ENCODE data around the gene ARHGEF38.
"Not testable (repeated sequence)": the region's sequence is repeated elsewhere in the genome, so short reads cannot be mapped to it uniquely, and the experiment has no call there.

Gene ARHGEF38

DNA sequence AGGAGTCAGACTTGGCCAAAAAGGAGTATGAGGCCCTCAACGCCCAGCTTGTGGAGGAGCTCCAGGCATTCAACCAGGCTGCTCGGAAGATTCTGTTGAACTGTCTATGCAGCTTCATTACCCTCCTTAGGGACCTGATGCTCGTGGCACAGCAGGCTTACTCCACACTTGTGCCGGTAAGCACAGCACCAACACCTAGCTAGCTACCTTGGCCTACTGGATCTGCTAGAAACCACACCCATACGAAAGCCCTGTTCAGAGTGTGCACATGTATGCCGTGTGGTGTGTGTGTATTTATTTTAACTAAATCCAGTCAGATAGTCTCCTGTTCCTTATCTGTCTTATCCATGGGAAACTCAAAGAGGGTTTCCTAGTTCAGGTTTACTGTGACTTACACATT lies 106.8 kb downstream of the ARHGEF38 start:
- no peak for DNase-seq

DNA sequence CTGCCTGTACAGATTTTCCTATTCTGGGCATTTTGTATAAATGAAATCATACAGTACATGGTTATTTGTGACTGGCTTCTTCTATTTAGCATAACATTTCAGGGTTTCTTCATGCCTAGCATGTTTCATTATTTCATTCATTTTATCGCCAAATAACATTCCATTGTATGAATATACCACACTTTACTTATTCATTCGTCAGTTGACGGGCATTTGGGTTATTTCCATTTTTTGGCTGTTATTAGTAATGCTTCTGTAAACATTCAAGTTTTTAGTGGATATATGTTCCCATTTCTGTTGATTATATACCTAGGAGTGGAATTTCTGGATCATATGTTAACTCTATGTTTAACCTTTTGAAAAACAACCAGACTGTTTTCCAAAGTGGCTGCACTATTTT lies 108.6 kb downstream of the ARHGEF38 start:
- DNase-seq = no peak

DNA sequence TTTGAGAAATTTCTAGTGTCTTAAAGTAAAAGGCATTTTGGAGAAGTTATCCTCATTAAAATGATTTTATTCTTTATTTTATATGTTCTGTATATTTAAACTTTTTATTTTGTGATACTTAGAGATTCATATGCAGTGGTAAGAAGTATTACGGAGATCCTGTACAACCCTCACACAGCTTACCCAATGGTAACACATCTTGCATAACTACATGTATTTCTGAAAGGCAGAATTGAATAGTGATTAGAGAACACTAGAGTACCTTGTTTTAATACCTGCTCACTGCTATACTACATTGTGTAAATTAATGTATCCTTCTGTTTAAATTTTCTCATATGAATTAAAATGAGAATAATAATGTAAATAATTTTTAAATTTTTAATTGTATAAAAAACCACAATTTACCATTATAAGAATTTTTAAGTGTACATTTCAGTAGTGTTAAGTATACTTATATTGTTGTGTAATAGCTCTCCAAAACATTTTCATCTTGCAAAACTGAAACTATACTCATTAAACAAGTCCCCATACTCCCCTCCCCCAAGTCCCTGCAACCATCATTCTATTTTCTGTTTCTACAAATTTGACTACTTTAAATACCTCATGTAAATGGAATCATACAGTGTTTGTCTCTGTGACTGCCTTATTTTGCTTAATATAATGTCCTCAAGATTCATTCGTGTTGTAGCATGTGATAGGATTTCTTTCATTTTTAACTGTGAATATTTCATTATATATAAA lies 110.7 kb downstream of the ARHGEF38 start:
- no peak for DNase-seq

DNA sequence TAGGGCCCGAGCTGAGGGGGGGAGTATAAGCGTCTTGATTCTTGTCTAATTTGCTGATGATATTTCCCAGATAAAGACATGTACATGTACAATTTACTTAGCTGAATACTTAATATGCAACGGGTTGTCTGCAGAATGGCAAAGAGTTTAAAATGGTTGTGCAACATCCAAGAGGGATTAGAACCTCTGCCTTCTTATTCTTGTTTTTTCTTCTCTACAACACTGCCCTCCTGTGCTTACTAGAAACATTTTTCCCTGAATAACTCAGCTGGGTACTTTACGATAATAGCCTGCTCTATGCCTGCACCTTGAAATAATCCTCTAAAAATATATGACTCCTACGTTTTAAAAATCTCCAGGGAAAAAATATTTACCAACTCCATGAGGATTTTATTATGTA lies 114.3 kb downstream of the ARHGEF38 start:
- DNase-seq = no peak

DNA sequence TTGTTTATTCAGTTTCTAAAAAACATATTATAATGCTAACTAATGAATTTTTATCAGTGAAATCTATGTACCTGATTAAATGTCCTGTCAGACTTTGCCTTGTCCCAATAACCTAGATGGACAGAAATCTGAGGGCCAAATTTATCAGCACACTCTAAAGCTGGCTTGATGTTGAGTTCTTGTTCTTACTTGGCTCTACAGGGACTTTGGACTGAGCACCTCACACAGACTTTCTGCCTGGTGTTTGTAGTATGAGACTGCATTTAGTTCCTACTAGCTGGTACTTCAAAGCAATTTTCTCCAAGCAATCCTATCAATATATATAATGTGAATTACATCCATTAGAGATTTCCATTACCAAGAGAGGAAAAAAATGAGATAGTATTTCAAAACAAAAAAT lies 118.3 kb downstream of the ARHGEF38 start:
- DNase-seq = no peak

DNA sequence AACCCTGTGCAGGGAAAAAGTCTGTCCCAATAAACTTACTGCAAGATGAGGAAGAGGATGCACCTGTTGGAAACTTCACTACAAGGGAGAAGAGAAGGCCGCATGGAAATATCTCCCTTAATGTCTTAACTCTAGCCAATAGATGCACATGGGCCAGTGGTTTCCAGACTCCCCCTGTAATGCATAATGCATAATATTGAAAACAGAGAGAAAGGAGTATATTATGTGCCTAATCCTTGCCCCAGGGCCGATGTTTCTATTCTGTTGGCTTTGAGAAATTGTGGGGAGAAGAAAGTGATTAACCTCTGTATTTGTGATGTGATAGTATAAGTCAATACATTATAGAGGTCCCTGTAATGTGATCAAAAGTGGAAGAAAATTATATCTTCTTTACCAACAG lies 118.9 kb downstream of the ARHGEF38 start:
- DNase-seq = no peak

DNA sequence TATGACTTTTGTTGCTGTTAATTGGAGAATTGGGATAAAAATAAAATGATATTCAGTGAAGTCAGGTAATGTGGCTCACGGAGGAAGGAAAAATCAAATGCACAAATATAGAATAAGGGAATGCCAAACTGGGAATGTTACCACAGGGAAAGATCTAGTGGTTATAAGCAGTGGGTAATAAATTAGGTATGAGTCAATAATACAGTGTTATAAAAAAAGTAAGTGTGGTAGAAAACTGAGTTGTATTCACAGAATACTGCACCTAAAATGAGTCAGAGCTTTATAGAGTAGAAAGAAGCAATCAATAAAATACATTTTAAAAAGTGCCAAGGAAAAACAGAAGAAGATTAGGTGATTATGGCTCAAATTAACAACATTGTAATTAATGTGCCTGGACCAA lies 121.6 kb downstream of the ARHGEF38 start:
- DNase-seq = no peak

DNA sequence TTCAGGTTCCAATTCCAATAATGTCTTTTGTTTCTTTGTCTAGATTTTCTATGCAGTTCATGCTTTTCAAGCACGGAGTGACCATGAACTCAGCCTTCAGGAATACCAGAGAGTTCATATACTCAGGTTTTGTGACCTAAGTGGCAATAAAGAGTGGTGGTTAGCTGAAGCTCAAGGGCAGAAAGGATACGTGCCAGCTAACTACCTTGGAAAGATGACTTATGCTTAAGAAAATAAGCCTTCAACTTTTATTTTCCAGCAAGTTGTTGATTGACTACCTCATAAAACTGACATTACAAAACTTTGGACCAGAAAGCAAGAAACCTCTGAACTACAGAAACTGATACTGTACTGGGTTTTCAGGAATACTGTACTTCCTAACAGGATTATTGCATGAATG lies 125.3 kb downstream of the ARHGEF38 start:
- no peak for DNase-seq

DNA sequence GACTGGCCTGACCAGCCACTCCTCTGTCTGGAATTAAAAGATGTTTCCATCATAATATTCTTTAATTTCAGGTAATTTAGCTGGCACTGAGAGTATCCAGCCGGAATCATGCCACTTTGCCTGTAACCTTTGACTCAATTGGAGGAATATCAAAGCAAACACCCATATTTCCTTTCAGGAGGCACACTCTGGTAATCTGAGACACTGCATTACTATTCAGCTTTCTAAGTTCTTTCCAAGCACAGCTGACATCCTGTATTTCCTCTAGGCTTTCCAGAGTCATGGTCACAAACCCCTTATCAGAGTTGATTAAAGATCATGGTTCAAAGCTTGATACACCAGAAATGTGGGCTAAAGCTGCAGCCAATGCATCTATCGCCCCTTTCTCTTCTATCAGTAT lies 126.8 kb downstream of the ARHGEF38 start:
- no peak for DNase-seq

DNA sequence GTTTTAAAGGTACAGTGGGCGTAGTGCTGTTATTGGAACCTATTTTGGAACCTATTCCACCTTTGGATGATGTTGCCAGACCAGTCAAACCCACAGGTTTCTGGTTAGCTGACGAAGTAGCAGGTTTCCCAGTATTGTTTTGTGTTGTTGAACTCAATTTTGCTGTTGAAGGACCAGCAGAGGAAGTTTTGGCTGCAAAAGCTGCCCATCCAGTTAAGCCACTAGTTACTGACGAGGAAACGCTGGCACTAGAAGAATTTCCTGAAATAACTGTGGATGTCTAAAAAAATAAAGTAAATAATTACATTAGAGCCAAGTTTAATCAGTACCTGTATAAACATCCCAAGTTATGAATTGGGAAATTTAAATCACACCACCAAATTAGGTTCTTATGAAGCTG lies 130.6 kb downstream of the ARHGEF38 start:
- no peak for DNase-seq

DNA sequence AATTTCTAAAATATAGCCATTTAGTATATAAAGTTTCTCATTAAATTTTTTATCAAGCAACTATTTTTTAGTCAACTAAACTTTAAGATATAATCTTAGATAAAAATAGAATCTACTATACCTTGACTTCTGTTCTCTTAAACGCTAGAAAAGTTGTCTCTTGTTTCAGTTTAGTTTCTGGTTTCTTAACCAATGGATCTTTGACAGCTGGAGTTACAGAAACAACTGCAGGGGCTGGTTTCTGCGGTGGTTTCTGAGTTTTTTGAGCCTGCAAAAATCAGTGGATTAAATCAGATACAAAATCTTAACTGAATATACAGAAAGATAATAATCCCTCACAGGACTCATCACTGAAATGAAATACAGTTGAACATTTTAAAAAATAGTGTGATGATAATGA lies 134.2 kb downstream of the ARHGEF38 start:
- DNase-seq = no peak

DNA sequence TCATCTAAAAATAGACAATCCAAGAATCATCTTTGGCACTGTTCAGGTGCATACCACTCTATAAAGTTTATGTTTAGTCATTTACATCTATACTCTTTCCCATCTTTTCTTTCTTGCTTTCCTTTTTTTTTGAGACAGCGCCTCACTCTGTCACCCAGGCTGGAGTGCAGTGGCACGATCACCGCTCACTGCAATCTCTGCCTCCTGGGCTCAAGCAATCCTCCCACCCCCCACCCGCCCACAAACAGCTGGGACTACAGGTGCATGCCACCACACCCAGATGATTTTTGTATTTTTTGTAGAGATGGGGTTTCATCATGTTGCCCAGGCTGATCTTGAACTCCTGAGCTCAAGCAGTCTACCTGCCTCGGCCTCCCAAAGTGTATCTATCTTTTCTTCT lies 142.4 kb downstream of the ARHGEF38 start:
- DNase-seq = not testable (repeated sequence)

DNA sequence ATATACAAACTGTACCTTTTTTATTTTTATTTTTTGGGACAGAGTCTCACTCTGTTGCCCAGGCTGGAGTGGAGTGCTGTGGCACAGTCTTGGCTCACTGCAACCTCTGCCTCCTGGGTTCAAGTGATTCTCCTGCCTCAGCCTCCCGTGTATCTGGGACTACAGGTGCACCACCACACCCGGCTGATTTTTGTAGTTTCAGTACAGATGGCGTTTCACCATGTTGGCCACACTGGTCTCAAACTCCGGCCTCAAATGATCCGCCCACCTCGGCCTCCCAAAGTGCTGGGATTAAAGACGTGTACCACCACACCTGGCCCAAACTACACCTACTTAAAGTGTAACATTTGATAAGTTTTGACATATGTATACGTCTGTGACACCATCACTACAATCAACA lies 143.4 kb downstream of the ARHGEF38 start:
- DNase-seq = not testable (repeated sequence)

DNA sequence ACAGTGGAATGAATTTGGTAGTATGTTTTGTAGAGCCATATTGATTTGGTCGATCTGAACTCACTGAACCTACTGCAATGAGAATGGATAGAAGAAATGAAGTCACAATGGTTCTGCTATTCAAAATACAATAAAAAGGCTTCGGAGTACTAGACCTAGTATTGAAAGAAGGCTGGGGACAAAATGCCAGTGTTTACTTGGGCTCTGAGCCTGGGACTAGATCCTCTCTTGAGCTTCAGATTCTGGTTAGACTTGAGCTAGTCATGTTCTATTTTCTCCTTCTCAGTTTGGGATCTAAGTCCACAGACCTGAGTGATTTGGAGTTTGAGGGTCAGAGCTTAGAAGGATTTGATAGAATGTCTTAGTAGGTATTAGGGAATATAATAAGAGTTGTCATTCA lies 146.2 kb downstream of the ARHGEF38 start:
- DNase-seq = no peak

DNA sequence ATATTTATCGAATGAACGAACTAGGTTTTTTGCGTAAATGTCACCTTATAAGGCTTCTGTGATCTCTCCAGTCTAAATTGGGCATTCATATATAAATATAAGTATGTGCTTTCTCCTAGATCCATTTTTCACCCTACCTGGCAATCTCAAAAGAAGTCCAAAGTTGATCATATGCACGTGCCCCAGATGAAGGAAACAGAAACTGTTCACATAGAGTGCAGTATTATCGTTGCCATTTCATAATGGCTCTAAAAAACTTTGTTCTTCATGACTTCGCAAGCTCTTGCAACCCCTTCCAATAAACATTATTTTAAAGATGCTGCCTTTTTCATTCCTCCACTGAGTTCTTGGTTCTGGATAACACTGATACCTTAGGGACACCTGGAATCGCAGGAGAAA lies 155.4 kb downstream of the ARHGEF38 start:
- DNase-seq = no peak

DNA sequence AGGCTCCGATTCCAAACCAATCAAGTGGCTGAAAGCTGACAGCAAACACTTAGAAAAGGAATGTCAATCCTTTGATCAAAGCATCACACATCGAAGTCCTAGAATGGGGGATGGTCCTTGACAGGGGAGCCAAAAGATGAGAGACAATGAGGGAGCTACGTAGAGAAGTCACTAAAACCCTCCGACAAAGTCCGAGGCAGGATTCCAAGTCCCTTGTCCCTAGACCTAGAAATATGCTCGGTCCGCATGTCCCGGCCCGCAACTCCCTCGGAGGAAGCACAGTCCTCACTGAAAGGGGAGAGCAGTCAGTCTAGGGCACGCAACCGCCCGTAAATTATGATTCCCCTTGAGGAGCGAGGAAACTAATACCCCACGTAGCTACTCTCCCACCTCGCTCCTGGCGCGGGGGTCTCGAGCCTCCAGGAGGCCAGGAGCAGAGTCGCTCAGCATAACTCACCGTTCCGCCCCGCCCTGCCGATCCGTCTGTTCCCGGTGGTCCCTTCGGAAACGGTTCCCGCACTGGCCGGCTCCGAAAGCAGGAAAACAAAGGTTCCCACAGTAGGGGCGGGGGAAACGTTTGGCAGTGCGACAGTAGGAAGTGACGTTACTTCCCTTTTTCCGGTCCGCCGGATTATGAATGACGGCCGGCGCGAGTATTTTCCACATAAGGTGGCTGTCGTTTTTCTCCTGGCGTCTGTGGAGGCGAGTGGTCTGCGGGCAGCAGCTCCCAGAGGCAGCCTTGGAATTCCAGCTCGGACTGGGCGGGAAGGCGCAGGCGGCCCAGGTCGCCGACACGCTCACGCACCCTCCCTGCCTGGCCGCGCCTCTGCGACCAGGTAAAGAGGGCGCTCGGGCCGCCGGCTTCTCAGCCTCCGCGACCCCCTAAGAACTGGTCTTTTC lies 156.0 kb downstream of the ARHGEF38 start, which contains the start of the genes GSTCD and INTS12:
Gene GSTCD, plus strand, starts transcription at position 604 of the 900 bp plus-strand sequence. CDS start 8,830 bp downstream, outside the sequence.
Gene INTS12, minus strand, starts transcription at position 509 of the 900 bp plus-strand sequence. CDS start 8,684 bp downstream, outside the sequence.
- DNase-seq = peak; percentile 93

DNA sequence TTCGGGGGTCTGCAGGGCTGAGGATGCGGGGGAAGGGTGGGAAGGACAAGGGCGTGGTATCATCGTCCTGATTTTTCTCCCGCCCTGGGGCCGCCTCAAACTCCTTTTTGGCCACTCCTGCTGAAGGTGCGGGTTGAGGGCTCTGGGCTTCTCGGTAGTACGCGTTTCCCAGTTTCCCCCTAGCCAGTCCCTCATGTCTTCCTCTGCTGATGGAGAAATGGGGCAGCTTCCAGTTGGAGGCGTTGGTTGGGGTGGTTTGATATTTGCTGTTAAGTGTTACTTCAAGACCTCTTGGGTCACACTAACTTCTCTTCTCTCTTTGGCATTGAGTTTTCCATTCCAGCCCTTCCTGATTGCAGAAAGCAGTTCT lies 156.6 kb downstream of the ARHGEF38 start:
- peak; percentile 15 for DNase-seq

DNA sequence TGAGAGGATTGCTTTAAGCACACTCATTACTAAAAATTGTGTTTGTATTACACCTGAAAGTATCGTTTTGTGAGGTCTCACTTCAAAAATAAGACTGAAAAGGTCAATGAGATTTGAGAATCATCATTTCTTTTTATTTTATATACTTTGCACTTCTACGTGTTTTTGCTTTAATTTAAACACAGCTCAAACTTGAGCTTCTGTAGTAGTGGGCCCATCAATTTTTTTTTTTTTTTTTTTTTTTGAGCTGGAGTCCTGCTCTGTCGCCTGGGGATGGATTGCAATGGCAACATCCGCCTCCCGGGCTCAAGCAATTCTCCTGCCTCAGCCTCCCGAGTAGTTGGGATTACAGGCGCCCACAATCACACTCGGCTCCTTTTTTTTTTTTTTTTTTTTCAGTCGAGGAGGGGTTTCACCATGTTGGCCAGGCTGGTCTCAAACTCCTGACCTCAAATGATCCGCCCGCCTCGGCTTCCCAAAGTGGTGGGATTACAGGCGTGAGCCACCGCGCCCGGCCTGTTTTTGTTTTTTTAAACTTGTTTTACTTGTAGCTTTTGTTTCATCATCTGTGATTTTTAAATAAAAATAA lies 157.7 kb downstream of the ARHGEF38 start:
- no peak for DNase-seq

DNA sequence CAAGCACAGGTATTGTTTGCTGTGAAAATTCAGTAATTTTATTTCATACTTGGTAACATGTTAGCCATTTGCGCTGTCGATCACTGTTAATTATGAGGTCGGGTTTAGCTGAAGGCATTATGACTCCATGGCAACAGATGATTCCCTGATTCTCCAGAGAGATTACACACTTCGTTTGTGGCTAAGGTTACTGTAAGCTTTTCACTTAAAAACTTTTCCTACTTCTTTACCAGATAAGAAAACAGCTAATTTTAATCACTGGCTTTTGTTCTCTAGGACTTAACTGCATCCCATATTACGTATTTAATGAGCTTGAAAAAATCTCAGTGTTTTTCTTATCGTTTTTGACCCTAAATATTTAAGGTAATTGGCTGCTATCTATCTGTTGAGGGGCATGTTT lies 158.3 kb downstream of the ARHGEF38 start:
- DNase-seq = peak; percentile 7

DNA sequence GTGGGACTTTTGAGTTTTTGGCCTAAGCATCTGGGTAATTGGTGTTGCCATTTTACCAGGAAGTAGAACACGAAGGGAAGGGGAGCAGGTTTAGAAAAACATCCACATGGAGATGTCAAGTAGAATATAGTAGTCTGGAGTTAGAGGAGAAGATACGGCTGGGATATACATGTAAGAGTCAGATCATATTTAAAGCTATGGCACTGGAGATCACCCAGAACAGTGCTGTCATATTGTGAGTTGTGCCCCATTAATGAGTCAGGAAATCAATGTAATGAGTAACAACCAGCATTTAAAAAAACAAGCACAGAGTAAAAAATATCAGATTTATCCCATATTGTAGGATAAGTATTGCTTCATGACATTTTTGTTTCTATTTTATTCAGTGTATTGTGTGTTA lies 160.3 kb downstream of the ARHGEF38 start:
- DNase-seq = peak; percentile 2

DNA sequence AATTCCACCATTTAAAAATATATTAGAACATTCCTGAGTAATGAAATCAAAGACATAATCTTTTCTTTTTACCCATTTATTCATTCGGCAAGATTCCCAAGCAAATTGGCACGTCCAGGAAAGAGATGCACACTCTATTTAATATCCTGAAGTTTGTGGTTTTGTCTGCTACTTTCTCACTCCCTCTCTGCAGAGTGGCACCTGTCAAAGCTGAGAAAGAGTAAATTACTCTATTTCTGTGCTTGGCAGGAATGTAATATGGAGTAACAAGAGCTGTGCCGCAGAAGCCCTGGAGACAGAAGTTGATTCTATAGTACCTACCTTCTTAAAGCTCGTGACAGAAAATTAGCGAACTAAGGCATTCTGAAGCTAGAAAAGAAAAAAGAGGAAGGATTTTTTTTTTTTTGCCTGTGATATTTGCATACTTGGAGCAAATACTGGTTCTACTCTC lies 161.7 kb downstream of the ARHGEF38 start:
- peak; percentile 26 for DNase-seq

DNA sequence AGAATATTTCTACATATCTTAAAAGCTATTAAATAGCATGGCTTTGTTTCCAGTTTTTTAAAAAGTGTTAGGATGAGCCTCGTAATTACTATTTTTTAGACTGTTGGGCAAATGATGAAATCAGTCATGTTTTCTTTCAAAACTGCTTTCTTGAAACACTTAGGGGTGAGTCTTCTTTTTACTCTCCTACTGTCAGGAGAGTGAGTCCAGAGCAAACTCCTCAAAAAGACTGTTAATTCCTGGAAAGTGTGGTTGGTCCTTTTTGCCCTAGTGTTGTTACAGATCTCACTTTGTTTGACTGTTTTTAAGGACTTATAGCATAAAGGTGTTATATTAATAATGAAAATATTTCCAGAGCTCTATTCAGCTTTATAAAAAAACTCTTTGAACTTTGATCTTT lies 162.5 kb downstream of the ARHGEF38 start:
- DNase-seq = no peak

DNA sequence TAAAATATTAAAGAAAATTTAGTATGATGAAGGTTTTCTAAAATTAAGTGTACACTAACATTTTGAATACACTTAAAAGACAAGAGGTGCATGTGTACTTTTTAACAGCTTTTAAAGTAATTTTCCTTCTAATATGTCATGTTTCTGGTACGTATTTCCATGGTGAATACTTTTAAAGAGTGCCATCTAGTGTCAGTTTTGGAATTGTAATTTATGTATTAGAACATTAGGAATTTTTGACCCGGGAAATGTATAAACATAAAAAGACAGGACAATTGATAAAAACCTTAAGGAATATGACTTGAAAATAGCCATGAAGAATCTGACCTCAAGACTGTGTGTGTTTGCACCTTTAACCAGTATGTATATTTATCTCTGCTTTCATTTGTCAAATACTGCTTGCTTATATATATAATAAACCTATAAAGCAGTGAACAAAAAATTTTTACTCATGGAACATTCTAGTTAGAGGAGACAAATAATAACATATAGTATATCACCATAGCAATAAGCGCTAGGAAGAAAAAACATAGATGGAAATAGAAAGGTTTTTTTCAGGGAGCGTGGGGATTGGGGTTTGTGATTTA lies 163.4 kb downstream of the ARHGEF38 start:
- peak; percentile 32 for DNase-seq
